Measurements from ENCODE around the gene SLC8A1.

The SLC8A1 gene

GRCh38 chr2:40047406-40047805, 404.5 kb downstream of the SLC8A1 start:
- no peak for DNase-seq (ENCODE audit: low spot score)

Data from HuH-7.5 (cell line).